Renal pelvis (tissue), 4 donors: ENCODE results near the gene VAV2. TPM values are rescaled to one million over a fixed set of nuclear protein-coding genes. Genes with fewer than 3 reads are reported as not detected.
A peak's percentile ranks its signal among the peaks of the same experiment; 100 is the strongest.

Experiments
- DNase-seq: peaks from one replicate; pipeline ENCODE4 v3.0.0-alpha.2; 2013
- polyA plus RNA-seq, 3 donors: library from polyadenylated mRNA; unstranded; fragments of 120-200 nt; gene quantifications; one replicate each; pipeline ENCODE4 v1.2.1, GENCODE V29; 2013; ENCODE audit not compliant: insufficient read length in 3 of 3

The VAV2 gene
- polyA plus RNA-seq, 3 donors: 36.6 to 55.8 (median 37.4) TPM

DNA sequence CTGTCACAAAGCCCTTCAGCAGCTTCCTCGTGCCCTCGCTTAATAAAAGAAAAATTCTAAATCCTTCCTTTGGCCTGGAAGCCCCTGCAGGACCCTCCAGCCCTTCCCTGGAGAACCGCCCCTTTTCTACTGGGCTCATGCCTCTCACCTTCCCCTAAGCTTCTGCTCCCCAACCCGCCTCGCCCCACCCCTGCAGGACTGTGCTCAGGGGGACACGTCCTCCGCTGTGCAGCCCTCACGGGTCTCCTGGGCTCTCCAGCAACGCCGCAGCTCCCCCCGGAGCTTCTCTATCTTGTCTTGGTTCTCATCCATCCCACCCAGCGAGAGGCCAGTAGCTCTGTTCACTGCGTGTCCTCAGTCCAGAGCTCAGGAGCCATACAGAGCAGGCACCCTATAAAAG lies 188.4 kb downstream of the VAV2 start:
- no peak for DNase-seq

- DNase-seq: no peak
These were observed 189.0 kb downstream of the VAV2 start for GRCh38 chr9:133803028-133803585.

DNA sequence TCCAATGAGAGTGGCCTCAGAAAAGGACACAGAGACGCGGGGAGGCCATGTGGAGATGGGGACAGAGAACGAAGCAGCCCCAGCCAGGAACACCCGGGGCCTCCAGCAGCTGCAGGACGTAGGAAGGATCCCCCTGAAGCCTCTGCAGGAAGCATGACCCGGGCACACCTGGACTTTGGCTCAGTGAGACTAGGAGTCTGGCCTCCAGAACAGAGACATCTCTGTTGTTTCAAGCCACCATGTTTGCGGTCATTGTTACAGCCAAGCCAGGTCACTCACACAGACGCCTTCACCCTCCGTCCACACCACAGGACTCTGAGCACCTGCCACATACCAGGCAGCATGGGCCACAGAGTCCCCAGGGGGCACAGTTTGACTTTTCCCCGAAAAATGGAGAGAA lies 190.4 kb downstream of the VAV2 start:
- DNase-seq: no peak

DNA sequence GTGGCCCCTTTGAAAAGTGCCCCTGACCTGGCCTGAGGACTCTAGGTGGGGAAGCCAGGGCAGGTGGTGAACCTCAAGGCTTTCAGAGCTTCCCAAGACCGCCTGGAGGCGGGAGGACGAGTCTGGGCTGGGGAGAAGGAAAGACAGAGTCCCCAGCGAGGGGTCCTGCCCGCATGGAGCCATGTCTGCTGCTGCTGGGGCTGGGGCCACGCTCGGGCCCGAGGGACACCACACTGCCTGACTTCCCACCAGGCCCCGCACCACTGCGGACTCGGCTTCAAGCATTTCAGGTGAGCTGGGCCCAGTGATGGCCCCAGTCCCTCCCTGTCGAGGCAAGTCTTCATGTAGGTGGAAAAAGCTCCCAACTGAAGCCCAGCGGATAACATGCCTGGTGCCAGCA lies 191.9 kb downstream of the VAV2 start:
- DNase-seq: no peak

DNA sequence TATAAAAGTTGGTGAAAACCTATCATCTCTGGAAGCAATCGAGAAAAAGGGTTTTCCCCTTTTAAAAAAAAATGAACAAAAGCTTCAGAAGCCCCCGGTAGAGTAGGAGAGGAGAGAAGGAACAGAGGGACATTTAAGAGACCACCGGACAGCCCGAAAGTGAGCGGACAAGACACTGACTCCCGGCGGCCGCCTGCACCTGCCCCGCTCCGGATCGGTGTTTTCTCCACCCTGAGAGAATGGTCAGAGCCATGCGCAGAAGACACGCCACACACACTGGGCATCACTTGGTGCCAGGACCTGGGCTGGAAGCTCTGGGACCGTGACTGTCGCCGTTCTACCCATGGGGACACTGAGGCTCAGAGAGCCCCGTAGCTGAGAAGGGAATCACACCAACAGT lies 192.4 kb downstream of the VAV2 start:
- no peak for DNase-seq

DNA sequence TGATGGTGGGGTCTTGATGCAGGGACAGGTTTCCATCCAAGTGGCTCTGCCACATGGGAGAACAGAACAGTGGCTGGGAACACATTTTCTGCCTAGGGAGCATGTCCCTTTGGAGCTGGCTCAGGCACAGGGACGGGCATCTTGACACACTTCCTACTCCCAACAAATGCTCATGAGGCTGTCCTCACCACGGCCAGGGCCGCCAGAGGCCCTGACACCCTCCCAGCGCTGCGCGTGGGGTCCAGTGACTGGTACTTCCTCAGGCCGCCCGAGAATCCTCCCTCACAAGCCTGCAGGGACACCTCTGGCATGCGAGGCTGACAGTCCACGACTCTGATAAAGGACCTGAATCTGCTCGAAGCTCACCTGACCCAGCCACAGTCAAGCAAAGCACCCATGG lies 193.0 kb downstream of the VAV2 start:
- no peak for DNase-seq

DNA sequence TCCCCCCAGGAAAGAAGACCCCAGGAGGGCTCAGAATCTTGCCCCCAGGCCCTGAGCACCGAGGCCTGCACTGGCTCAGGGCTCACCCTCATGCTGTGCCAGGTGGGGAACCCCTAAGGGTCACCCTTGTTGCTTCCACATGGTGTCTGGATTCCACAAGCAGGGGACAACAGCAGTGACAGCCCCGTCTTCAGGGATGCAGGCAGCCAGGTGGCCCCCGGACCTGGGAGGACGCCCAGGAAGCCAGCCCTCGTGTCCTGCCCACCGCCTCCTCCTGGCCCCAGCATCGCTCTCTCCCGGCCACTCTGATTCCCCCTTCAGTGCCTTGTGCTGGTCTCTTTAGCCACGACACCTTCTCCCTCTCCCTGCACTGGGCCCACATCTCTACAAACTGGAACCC lies 194.0 kb downstream of the VAV2 start:
- no peak for DNase-seq

- no peak for DNase-seq
These were observed 194.6 kb downstream of the VAV2 start for GRCh38 chr9:133797406-133798105.

GRCh38 chr9:133796562-133796961 lies 195.6 kb downstream of the VAV2 start:
- DNase-seq: no peak

- DNase-seq: no peak
These were observed 197.1 kb downstream of the VAV2 start for GRCh38 chr9:133795049-133795448.

DNA sequence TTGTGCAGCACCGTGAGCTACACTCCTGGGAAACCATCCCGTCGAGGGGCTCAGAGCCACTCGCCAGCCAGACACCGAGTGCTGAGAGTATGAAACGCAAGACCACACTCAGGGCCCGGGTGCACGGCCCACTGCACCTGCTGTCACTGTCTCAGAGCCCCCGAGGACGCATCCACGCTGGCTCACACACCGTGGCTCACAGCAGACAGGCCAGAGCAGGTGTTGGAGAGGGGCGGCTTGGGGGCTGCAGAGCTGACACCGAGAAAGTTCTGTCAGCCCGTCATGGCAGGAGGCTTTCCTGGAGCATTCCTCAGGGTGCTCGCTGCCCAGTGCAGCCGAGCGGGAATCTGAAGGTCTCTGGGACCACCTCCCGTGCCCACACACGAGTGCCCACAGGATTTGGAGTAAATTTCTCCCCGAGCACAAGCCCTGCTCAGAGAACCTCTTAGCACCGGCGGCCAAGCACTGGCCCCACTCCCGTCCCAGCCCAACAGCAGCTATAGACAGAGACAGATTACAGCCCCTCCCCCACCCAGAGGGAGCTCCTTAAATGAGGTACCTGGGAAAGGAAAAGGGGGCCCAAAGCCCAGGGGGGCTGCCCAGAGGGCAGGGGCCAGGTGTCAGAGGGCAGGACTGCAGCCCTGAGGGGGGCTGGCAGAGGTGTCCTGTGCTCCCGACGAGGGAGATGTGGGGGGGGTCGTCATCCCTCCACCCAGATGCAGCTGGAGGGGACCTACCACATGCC lies 197.9 kb downstream of the VAV2 start:
- no peak for DNase-seq

DNA sequence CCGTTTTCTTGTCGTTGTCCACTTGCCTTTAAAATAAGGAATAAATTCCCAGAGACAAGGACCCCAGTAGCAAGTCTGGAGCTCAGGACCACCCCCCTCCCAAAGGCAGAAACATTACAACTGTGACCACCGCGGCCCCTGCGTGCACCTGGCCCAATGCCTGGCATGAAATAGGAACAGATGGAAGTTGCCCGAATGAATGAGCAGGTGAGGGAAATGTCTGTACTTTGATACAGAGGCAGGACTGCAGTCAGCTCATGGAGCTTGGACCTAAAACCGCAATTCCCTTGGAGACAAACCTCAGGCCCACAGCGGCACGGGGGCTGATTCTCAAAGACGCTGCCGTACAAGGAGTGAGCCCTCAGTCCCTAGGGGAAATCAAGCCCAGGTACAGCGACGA lies 198.7 kb downstream of the VAV2 start:
- DNase-seq: no peak

DNA sequence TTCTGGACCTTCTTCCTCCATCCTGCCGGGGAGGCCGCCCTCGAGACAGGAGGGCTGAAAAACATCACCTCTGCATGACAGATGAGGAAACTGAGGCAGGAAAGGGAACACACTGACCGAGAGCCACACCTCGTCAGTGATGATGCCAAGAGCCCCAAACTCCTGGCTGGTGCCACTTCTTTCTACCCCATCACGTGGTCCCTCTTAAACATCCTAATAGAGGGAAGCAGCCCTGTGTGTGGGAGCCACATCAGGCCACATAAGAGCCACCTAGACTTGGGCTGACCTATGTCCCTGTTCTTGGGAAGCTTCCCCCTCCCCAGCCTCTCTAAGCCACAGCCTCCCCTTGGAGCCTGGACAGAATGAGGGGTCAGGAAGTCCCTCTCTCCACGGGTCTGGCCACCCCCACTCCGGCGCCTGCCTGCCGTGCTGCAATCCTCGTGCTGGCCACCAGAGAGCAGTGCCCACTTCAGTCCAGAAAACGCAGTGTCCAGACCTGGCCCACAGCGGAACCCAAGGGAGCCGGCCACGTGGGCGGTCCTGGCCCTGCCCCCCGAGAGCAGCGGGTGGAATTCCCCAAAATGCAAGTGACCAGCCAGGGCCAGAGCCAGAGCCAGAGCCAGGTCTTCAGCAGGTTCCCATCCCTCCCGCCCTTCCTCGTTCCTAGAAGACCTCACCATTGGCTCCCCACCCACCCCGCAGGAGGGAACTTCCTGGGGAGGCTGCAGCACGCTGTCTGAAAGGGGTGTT lies 199.2 kb downstream of the VAV2 start:
- peak; percentile 54 for DNase-seq

DNA sequence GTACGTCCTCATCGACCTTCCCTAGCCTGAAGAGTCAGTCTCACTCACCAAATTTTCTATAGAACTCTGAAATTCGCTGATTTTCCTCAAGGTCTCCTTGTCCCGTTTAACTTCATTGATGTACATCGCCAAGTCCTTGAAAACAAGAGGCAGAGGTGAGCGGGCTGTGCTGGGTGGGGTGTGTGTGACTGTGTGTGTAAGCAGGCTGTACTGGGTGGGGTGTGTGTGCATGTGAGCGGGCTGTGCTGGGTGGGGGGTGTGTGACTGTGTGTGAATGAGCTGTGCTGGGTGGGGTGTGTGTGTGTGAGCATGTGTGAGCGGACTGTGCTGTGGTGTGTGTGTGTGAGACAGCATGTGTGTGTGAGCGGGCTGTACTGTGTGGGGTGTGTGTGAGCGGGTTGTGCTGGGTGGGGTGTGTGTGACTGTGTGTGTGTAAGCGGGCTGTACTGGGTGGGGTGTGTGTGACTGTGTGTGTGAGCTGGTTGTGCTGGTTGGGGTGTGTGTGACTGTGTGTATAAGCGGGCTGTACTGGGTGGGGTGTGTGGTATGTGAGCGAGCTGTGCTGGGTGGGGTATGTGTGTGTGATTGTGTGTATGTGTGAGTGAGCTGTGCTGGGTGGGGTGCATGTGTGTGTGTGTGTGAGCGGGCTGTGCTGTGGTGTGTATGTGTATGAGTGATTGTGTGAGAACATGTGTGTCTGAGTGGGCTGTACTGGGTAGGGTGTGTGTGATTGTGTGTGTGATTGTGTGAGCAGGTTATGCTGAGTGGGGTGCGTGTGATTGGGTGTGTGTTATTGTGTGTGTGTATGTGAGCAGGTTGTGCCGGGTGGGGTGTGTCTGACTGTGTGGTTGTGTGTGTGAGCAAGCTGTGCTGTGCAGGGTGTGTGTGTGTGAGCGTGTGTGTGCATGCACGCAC lies 200.1 kb downstream of the VAV2 start:
- DNase-seq: no peak

DNA sequence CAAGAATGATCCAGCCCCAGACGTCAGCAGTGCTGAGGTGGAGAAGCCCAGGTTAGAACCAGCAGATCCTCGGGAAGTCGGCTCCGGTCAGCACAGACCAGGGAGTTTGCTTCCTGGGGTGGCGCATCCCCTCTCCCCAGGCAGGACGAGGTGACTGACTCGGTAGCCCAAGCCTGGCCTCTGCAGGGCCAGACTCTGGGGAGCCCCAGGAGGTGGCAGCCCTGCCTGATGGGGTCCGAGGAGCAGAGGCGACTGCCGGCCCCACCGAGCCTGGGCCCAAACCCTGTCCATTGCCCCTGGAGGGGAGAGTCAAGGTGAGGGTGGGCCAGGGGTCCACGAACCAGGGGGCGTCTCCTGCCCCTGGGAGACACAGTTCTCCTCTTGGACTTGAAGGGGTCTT lies 201.1 kb downstream of the VAV2 start:
- DNase-seq: no peak

GRCh38 chr9:133789778-133790177 lies 202.3 kb downstream of the VAV2 start:
- DNase-seq: no peak

- no peak for DNase-seq
These were observed 203.1 kb downstream of the VAV2 start for GRCh38 chr9:133788819-133789717.

- DNase-seq: no peak
These were observed 203.9 kb downstream of the VAV2 start for GRCh38 chr9:133788045-133788818.

DNA sequence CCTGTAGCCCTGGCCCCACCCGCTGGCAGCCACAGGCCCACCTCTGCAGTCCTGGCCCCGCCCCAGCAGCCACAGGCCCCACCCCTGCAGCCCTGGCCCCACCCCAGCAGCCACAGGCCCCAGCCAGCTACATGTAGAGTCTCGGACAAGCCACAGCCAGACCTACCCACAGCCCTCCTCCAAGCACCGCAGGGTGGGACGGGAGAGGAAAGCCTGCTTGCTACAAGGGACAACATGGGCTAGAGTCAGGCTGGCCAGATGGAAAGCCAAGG lies 204.4 kb downstream of the VAV2 start:
- DNase-seq: no peak
